T-helper 1 cell (primary cell): ENCODE data around the gene NIPAL3.
"Not testable (repeated sequence)": the region's sequence is repeated elsewhere in the genome, so short reads cannot be mapped to it uniquely, and the experiment has no call there.

Experiments used
- DNase-seq, 5 donors: peaks; one replicate each; pipeline ENCODE4 v3.0.0-alpha.2; 2012 to 2020

NIPAL3 gene

GRCh38 chr1:24425441-24425840 lies 9.8 kb downstream of the NIPAL3 start:
- DNase-seq: no peak

GRCh38 chr1:24425922-24426321 lies 10.3 kb downstream of the NIPAL3 start:
- no peak for DNase-seq

GRCh38 chr1:24426744-24427544 lies 11.3 kb downstream of the NIPAL3 start:
- no peak for DNase-seq

GRCh38 chr1:24427545-24427862 lies 11.9 kb downstream of the NIPAL3 start:
- no peak for DNase-seq

DNA sequence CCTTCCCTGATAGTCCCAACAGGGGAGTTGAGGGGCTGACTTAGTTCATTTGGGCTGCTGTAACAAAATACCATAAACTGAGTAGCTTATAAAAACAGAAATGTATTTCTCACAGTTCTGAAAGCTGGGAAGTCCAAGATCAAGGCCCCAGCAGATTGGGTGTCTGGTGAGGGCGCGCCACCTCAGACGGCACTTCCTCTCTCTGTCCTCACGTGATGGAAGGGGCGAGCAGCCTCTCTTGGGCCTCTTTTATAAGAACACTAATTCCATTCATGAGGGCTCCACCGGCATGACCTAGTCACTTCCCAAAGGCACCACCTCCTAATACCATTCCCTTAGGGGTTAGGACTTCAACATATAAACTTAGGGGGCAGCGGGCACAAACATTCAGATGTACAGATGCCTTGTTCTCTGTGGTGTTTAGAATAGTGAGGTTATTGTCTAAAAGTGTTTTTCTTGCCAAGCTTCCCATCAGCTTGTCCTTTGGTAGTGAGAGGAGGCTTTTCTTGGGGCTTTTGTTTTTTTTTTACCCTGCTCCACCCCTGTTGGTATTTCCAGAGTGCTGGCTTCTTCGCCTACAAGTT lies 20.3 kb downstream of the NIPAL3 start:
- no peak for DNase-seq

DNA sequence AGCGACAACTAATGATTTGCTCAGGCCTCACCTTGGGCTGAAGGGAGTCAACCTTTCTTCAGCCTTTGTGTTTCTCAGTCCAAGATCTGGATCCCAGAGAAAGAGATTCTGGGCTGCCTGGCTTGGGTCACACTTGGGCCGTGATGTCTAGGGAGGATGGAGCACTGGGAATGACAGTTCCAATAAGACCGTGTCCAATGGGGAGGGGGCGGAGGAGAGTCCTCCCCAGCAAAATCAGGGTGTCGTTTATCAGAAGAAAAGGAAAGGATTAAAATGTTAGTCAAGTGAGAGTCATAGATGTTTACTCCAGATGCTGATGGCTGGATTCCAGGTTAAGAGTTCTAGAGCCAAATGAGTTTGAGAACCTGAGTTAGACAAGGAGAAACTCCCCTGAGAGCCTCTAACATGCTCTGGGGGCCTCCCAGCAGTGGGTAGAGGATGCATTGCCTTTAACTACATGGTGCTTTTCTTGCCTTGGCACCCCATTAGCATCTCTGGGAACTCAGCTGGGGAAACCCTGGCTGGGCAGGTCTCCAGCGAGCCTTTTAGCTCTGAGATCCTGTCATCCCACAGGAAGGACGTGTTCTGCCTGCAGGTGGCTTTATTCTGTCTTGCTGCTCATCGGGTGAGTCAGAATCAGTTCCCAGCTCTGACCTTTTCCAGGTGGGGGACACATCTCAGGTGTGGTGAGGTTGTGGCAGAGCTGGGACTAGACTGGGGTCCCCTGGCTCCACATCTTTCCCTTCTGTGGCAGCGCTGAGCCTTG lies 22.2 kb downstream of the NIPAL3 start:
- no peak for DNase-seq

GRCh38 chr1:24438423-24438901 lies 22.9 kb downstream of the NIPAL3 start:
- no peak for DNase-seq

- DNase-seq: no peak
These were observed 24.8 kb downstream of the NIPAL3 start for GRCh38 chr1:24440436-24440835.

DNA sequence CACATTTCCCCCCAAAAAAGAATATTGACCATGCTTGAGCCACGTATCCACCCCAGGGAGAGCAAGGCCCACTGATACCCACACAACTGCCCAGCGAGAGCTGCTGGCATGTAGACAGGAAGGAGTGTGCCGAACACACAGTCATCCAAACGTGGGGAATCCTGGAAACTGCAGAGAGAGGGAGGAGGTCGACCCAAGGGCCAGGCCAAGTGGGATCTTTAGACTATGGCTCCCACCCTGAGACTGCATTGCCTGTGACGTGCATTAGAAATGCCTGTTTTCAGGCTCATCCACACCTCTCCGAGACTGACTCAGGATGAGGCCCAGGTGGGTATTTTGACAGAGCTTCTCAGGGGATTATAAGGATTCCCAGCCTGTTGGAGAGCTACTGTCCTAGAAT lies 25.9 kb downstream of the NIPAL3 start:
- no peak for DNase-seq

DNA sequence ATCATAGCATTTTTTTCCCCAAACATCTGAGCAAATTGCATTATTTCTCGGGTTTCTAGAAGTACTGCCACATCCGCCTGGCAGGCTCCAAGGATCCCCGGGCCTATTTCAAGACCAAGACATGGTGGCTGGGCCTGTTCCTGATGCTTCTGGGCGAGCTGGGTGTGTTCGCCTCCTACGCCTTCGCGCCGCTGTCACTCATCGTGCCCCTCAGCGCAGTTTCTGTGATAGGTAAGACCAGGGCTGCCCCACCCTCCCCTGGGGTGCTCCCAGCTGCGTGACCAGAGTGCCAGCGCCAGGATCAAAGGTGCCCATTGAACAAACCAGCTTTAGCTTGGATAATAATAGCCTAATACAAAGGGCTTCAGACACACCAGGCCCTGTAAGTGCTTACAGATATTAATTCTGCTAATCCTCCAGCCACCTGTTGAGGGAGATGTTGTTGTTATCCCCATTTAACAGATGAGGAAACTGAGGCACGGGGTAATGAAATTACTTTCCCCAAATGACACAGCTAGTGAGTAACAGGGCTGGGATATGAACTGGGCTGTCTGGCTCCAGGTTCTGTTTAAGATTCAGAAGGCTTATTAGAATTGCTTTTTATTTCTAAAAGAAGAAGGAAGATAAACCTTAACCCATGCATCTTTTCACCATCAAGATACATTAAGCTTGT lies 26.5 kb downstream of the NIPAL3 start:
- DNase-seq: no peak

DNA sequence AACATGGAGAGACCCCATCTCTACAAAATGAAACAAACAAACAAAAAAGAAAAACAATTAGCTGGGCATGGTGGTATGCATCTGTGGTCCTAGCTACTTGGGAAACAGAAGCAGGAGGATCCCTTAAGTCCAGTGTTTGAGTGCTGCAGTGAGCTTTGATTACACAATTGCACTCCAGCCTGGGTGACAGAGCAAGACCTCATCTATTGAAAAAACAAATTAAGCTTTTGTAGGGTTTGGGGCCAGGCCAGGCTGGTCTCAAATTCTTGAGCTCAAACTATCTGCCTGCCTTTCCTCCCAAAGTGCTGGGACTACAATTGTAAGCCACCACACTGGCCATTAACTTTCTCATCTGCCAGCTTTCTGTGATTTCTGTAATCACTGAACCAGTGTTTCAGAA lies 27.2 kb downstream of the NIPAL3 start:
- no peak for DNase-seq

GRCh38 chr1:24443241-24443656 lies 27.6 kb downstream of the NIPAL3 start:
- no peak for DNase-seq

DNA sequence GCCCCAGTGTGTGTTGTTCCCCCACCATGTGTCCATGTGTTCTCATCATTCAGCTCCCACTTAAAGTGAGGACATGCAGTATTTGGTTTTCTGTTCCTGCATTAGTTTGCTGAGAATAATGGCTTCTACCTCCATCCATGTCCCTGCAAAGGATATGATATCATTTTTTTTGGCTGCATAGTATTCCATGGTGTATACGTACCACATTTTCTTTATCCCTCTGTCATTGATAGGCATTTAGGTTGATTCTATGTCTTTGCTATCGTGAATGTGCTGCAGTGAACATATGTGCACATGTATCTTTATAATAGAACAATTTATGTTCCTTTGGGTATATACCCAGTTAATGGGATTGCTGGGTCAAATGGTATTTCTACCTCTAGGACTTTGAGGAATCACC lies 30.8 kb downstream of the NIPAL3 start:
- DNase-seq: not testable (repeated sequence)

DNA sequence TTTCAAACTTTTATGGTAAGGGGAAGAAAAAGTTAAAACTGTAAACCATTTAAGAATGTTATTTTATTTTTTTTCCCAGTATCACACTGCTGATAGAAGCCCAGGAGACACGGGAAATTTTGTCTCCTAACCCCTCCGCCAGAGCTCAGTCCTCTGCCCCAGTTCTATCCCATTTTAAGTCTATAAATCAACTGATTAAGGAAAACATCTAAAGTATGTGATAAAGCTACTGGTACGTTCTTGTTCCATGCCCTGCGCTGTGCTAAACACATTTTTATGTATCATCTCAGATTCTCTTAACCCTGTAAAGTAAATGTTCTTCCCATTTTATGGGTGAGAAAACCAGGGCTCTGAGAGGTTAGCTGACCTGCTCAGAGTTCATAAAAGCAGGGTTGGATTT lies 34.7 kb downstream of the NIPAL3 start:
- DNase-seq: no peak

DNA sequence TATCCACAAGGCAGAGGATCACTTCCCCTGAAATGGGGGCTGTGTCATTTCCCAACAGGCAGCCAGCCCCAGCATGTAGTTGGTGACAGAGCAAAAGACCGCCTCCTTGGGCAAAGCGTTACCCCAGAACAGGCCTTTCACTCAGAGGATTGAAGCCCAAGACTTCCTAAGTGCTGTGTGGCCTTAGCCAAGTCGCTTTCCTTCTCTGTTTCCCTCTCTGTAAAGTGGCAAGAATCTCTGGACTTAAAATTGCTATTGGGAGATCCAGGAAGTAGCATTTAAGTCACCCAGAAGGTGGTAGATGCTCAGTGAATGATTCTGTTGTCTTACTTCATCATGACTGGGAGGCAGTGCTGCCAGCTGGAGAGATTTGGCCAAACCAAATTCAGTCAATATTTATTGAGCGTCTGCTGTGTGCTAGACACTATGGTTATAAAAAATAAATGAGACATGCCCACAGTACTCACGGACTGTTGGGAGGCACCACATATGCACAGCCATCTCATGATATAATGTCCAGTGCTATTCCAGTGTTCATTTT lies 35.3 kb downstream of the NIPAL3 start:
- DNase-seq: no peak

GRCh38 chr1:24451746-24452145 lies 36.1 kb downstream of the NIPAL3 start:
- no peak for DNase-seq

DNA sequence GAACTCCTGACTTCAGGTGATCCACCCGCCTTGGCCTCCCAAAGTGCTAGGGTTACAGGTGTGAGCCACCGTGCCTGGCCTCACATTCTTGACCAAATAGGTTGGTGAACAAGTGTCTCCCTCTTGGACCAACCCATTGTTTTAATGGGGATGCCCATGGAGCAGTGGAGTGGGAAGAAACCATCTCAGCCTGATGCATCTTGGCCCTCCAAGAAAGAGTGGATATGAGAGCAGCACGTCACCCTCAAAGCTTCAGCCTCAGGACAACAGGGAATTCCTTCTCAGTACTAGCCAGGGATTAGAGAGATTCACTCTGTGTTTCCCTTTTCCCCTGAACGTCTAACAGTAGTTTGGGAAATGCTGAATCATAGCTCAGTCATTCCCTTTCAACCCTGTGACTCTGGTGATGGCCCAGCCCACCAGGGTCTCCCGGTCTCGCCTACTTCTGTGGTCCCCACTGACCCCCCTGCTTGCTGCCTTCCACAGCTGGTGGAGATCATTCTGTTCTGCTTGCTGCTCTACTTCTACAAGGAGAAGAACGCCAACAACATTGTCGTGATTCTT lies 37.4 kb downstream of the NIPAL3 start:
- no peak for DNase-seq

DNA sequence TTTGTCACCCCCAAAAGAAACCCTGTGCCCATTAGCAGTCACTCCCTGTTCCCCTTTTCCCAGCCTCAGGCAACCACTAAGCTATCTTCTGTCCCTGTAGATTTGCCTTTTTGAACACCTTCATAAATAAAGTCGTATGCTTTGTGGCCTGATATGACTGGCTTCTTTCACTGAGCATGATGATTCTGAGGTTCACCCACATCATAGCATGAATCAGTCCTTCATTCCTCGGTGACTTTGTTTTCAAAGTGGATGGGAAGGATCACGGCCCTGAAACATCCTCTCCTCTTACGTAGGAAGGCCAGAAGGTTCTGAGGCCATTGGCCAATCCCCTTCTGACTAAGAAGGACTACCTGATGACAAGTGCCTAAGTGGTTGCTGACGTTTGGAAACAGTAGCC lies 39.1 kb downstream of the NIPAL3 start:
- no peak for DNase-seq

- DNase-seq: no peak
These were observed 39.7 kb downstream of the NIPAL3 start for GRCh38 chr1:24455272-24455671.

DNA sequence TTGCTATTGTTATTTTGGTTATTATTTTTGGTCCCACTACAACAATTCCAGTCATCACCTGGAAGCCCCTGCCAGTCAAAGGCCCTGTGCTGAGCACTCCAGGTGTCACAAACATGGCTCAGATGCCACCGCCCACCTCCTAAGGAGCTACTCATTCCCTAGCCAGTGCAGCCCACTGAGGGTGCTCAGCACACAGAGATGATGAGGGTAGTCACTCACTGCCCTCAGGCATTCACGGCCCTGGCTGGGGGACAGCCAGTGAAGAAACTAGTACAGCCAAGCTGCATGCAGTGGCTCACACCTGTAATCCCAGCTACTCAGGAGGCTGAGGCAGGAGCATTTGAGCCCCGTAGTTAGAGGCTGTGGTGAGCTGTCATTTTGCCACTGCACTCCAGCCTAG lies 42.3 kb downstream of the NIPAL3 start:
- DNase-seq: no peak

DNA sequence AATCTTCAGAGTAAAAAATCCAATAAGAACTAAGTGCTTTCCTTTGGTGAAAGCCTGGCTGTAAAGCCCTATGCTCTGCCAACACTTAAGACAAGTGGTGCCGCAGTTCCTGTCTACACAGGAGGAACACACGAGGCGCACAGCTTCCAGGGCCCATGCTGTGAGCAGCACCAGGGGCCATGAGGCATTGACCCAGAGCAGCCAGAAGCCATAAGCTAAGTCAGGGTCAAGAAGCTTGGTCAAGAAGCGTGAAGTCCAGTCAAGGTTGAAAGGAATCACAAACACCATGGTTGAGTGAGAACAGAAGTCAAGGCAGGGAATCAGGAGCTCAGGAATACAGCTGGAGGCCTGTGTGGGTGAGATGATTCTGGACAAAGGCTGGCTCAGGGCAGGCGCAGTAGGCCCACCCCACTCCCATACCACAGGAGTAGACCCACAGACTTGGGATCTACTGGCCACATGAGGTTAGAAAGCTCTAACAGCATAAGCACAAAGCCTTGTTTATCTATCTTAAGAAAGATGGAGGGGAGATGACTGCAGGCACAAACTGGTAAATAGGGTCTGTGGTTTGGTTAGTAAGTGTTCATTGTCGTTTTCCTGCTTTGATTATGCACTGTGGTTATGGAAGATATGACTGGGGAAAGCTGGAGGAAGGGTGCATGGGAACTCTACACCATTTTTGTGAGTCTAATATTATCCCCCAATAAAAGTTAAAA lies 44.1 kb downstream of the NIPAL3 start:
- no peak for DNase-seq

DNA sequence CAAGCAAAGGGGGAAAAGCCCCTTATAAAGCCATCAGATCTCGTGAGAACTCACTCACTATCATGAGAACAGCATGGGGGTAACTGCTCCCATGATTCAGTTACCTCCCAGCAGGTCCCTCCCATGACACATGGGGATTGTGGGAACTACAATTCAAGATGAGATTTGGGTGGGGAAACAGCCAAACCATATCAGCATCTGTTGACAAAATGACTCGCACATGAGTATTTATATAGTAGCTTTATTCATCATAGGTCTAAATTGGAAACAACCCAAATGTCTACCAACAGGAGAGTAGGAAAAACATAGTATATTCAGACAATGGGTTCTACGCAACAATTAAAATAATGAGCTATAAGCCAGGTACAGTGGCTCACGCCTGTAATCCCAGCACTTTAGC lies 46.5 kb downstream of the NIPAL3 start:
- not testable (repeated sequence) for DNase-seq
